Left ventricle myocardium inferior (tissue), 1 donor: ENCODE data around the gene ADAM15. TPM values are rescaled to one million over a fixed set of nuclear protein-coding genes. Genes with fewer than 3 reads are reported as not detected.

Source experiments
- DNase-seq: peaks from one replicate; pipeline ENCODE4 v3.0.0-alpha.2; 2020
- H3K27ac ChIP-seq: fragments of 200-600 bp; replicated peaks from 2 replicates; pipeline ENCODE4 v1.8.0; 2021
- H3K27me3 ChIP-seq: fragments of 200-600 bp; 2 replicates; pipeline ENCODE4 v1.8.0; 2021; ENCODE audit warnings: low read depth
- H3K36me3 ChIP-seq: fragments of 200-600 bp; 2 replicates; pipeline ENCODE4 v1.8.0; 2021
- H3K4me1 ChIP-seq: fragments of 200-600 bp; 2 replicates; pipeline ENCODE4 v1.8.0; 2021
- H3K4me3 ChIP-seq: fragments of 200-600 bp; 2 replicates; pipeline ENCODE4 v1.8.0; 2021; ENCODE audit warnings: mild to moderate bottlenecking, moderate library complexity
- H3K9me3 ChIP-seq: fragments of 200-600 bp; replicated peaks from 2 replicates; pipeline ENCODE4 v1.8.0; 2021
- CTCF ChIP-seq: fragments of 200-600 bp; IDR thresholded peaks from 2 replicates; pipeline ENCODE4 v1.8.0; 2021; ENCODE audit warnings: antibody characterized with exemption, mild to moderate bottlenecking, borderline replicate concordance
- intact Hi-C: fragments of 100-400 bp; cut with micrococcal nuclease; formaldehyde crosslinking; loops from one replicate; pipeline ENCODE4 v1.11.0; 2022
- total RNA-seq: library from RNA; stranded (reverse); fragmentation: NEBNext Ultra II Directional; extraction: Animal tissue kit (Norgen Biotek cat#: 25700); gene quantifications from one replicate; pipeline ENCODE4 v1.2.1, GENCODE V29; 2021
- donor health status: DM: no; HTN: yes; CAD: no; lungs with severe emphysema.

The ADAM15 gene
- total RNA-seq, 1 donor from 2014 or later, result 82.1 TPM

GRCh38 chr1:155042789-155043188 is 8.3 kb upstream of the ADAM15 start:
- intact Hi-C loops, result no loop called here
- H3K9me3 ChIP-seq, result no peaks in the 10 kb centered on the region
- no peak overlapping the region for H3K4me3 ChIP-seq
- no peak for DNase-seq
- H3K36me3 ChIP-seq, result no peaks in the 10 kb centered on the region
- no peak overlapping the region for H3K27ac ChIP-seq
- H3K27me3 ChIP-seq, result no peaks in the 10 kb centered on the region
- peaks cover 18% of the 10 kb centered on the region for H3K4me1 ChIP-seq
- TF ChIP-seq CTCF, result no peak

GRCh38 chr1:155043301-155043702 is 7.8 kb upstream of the ADAM15 start:
- H3K9me3 ChIP-seq, result no peaks in the 10 kb centered on the region
- no peak for TF ChIP-seq CTCF
- H3K27ac ChIP-seq, result no peak overlapping the region
- no peaks in the 10 kb centered on the region for H3K27me3 ChIP-seq
- peaks cover 18% of the 10 kb centered on the region for H3K4me1 ChIP-seq
- no peaks in the 10 kb centered on the region for H3K36me3 ChIP-seq
- intact Hi-C loops, result no loop called here
- no peak overlapping the region for H3K4me3 ChIP-seq
- DNase-seq, result no peak

DNA sequence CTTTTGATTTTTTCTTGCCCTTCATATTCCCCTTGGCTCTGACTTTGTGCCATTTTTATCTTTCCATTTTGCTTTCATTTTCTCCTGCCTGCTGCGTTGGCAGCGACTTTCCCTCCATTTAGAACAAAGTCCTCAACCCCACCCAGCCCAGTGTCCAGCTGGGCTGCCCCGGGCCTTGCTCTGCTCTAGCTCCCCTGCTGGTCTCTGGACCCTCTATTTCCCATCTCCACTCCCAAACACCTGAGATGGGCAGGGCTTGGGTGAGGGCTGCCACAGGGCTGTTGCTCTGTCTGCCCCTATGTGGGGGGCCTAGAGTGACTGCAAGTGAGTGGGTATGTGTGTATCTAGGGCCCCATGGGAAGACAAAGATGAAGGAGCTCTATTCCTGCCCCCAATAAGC is 7.3 kb upstream of the ADAM15 start:
- intact Hi-C loops, result no loop called here
- no peak for DNase-seq
- no peaks in the 10 kb centered on the region for H3K9me3 ChIP-seq
- H3K27ac ChIP-seq, result no peak overlapping the region
- no peaks in the 10 kb centered on the region for H3K36me3 ChIP-seq
- peaks cover 14% of the 10 kb centered on the region for H3K4me1 ChIP-seq
- no peak overlapping the region for H3K4me3 ChIP-seq
- TF ChIP-seq CTCF, result no peak
- no peaks in the 10 kb centered on the region for H3K27me3 ChIP-seq

DNA sequence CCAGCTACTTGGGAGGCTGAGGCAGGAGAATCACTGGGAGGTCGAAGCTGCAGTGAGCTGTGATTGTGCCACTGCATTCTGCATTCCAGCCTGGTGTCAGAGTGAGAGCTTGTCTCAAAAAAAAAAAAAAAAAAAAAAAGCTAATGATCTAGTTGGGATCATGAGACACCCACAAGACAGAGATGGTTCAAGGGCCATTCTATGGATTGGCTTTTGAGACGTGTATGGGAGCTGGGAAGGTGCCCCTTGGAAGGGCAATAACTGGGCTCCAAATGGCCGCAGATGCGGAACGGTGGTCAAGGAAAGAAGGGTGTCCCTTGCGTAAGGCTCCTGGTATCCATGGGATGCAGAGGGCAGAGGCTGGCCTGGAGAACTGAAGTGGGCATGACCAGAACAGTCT is 6.8 kb upstream of the ADAM15 start:
- no peak for TF ChIP-seq CTCF
- Histone ChIP-seq H3K4me3 (no peak overlapping the region), H3K36me3 (no peaks in the 10 kb centered on the region), H3K4me1 (peaks cover 14% of the 10 kb centered on the region), H3K27ac (peak overlapping the region; percentile 52), H3K9me3 (no peaks in the 10 kb centered on the region), H3K27me3 (no peaks in the 10 kb centered on the region)
- no peak for DNase-seq
- intact Hi-C loops, result no loop called here

DNA sequence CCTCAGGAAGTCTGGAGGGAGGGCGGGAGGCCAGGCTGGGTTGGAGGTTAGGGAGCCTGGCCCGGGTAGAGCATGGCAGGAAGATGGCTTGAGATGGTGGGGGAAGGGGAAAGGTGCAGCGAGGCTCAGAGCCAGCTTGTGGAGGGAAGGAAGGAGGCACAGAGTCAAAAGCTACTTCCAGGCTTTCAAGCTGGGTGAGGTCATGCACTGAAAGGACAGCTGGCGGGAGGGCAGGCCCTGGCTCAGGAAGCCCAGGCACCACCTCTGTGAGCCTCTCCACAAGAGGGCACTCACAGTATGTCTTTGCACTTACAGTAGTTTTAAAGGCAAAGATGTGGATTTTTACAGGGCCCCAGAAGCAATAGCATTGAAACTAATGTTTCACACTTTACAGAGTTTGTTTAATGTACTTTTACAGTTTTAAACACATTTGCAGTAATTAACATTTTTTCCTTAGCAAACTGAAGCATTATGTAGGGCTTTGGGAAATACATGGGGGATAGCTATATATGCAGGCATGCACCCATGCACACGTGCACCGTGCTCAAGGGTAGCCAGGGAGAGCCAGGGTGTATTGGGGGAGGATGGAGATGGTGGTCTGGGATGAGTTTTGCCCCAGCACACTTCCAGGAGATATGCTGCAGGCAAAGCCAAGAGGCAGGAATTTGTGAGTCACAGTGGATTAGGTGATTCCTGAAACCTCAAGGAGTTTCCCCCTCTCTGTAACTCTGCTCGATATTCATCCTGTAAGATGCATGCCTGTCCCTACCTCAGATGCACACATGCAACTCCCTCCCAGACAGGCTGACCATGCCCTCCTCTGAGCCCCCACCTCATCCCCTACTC is 6.1 kb upstream of the ADAM15 start:
- H3K27me3 ChIP-seq, result no peaks in the 10 kb centered on the region
- no peaks in the 10 kb centered on the region for H3K36me3 ChIP-seq
- peak overlapping the region; percentile 52 for H3K27ac ChIP-seq
- intact Hi-C loops, result no loop called here
- DNase-seq, result peak; percentile 78
- H3K4me3 ChIP-seq, result no peak overlapping the region
- peaks cover 20% of the 10 kb centered on the region for H3K4me1 ChIP-seq
- peak; percentile 84 for TF ChIP-seq CTCF
- H3K9me3 ChIP-seq, result no peaks in the 10 kb centered on the region
